Measurements from ENCODE around the gene R3HCC1L.

R3HCC1L gene

GRCh38 chr10:98209441-98209840, 75.0 kb downstream of the R3HCC1L start:
- no peak for TF ChIP-seq CTCF (IDR thresholded peaks at IDR 0.05; ENCODE audit: low read depth, low read length)
- no peak for DNase-seq (ENCODE audit: low read depth in 2 of 2)
- H3K4me3 ChIP-seq (replicated peaks in 1 of 2; ENCODE audit: low read depth in 2 of 2, low read length in 2 of 2) = no peak overlapping the region

GRCh38 chr10:98212196-98212595, 77.7 kb downstream of the R3HCC1L start:
- no peak overlapping the region for H3K4me3 ChIP-seq (replicated peaks in 1 of 2; ENCODE audit: low read depth in 2 of 2, low read length in 2 of 2)
- no peak for DNase-seq (ENCODE audit: low read depth in 2 of 2)
- no peak for TF ChIP-seq CTCF (IDR thresholded peaks at IDR 0.05; ENCODE audit: low read depth, low read length)

- no peak for TF ChIP-seq CTCF (IDR thresholded peaks at IDR 0.05; ENCODE audit: low read depth, low read length)
- DNase-seq (ENCODE audit: low read depth in 2 of 2) = no peak
- H3K4me3 ChIP-seq (replicated peaks in 1 of 2; ENCODE audit: low read depth in 2 of 2, low read length in 2 of 2) = no peak overlapping the region
Observed at GRCh38 chr10:98213740-98214139, 79.3 kb downstream of the R3HCC1L start.

GRCh38 chr10:98215373-98215772, 80.9 kb downstream of the R3HCC1L start:
- H3K4me3 ChIP-seq (replicated peaks in 1 of 2; ENCODE audit: low read depth in 2 of 2, low read length in 2 of 2) = no peak overlapping the region
- TF ChIP-seq CTCF (IDR thresholded peaks at IDR 0.05; ENCODE audit: low read depth, low read length) = no peak
- no peak for DNase-seq (ENCODE audit: low read depth in 2 of 2)

- no peak for TF ChIP-seq CTCF (IDR thresholded peaks at IDR 0.05; ENCODE audit: low read depth, low read length)
- no peak overlapping the region for H3K4me3 ChIP-seq (replicated peaks in 1 of 2; ENCODE audit: low read depth in 2 of 2, low read length in 2 of 2)
- DNase-seq (ENCODE audit: low read depth in 2 of 2) = peak in 1 of 2 donors; percentile 14
Observed at GRCh38 chr10:98217801-98218200, 83.3 kb downstream of the R3HCC1L start.

- TF ChIP-seq CTCF (IDR thresholded peaks at IDR 0.05; ENCODE audit: low read depth, low read length) = no peak
- H3K4me3 ChIP-seq (replicated peaks in 1 of 2; ENCODE audit: low read depth in 2 of 2, low read length in 2 of 2) = no peak overlapping the region
- DNase-seq (ENCODE audit: low read depth in 2 of 2) = no peak
Observed at GRCh38 chr10:98223874-98224273, 89.4 kb downstream of the R3HCC1L start.

GRCh38 chr10:98224509-98224908, 90.1 kb downstream of the R3HCC1L start:
- DNase-seq (ENCODE audit: low read depth in 2 of 2) = peak in 1 of 2 donors; percentile 47
- no peak for TF ChIP-seq CTCF (IDR thresholded peaks at IDR 0.05; ENCODE audit: low read depth, low read length)
- no peak overlapping the region for H3K4me3 ChIP-seq (replicated peaks in 1 of 2; ENCODE audit: low read depth in 2 of 2, low read length in 2 of 2)

All from cardiac fibroblast (primary cell).